Karpas-422 (cell line): ENCODE results near the gene TANGO2. TPM values are rescaled to one million over a fixed set of nuclear protein-coding genes. Genes with fewer than 3 reads are reported as not detected.

Experiments used
- DNase-seq: peaks from one replicate; pipeline ENCODE4 v3.0.0-alpha.2; 2015
- H2AFZ ChIP-seq: fragments of 200-600 bp; sonication (generic); 2 replicates; pipeline ENCODE4 v1.6.1; 2014; ENCODE audit warnings: antibody characterized with exemption, low read length, mixed read lengths
- H3K27ac ChIP-seq: fragments of 200-600 bp; sonication (generic); 2 replicates; pipeline ENCODE4 v1.5.1; 2014; ENCODE audit warnings: mild to moderate bottlenecking, low read length, moderate library complexity
- H3K27me3 ChIP-seq: fragments of 200-600 bp; sonication (generic); 2 replicates; pipeline ENCODE4 v1.6.1; 2014; ENCODE audit warnings: low read length, mixed read lengths
- H3K36me3 ChIP-seq: fragments of 200-600 bp; sonication (generic); 2 replicates; pipeline ENCODE4 v1.6.1; 2014; ENCODE audit warnings: low read length, mixed read lengths; ENCODE audit not compliant: insufficient read depth
- H3K4me1 ChIP-seq: fragments of 200-600 bp; sonication (generic); 2 replicates; pipeline ENCODE4 v1.6.1; 2014; ENCODE audit warnings: mild to moderate bottlenecking, low read length, mixed read lengths
- H3K4me2 ChIP-seq: fragments of 200-600 bp; sonication (generic); 2 replicates; pipeline ENCODE4 v1.6.1; 2014; ENCODE audit warnings: low read length, low read depth, mild to moderate bottlenecking; ENCODE audit not compliant: poor library complexity, severe bottlenecking
- H3K4me3 ChIP-seq: fragments of 200-600 bp; sonication (generic); 2 replicates; pipeline ENCODE4 v1.5.1; 2014; ENCODE audit warnings: mild to moderate bottlenecking, antibody characterized with exemption, low read length, mixed read lengths
- H3K79me2 ChIP-seq: fragments of 200-600 bp; sonication (generic); 2 replicates; pipeline ENCODE4 v1.6.1; 2014; ENCODE audit warnings: mild to moderate bottlenecking, low read length, mixed read lengths
- H3K9ac ChIP-seq: fragments of 200-600 bp; sonication (generic); 2 replicates; pipeline ENCODE4 v1.6.0; 2014; ENCODE audit warnings: low read length
- H3K9me2 ChIP-seq: fragments of 200-600 bp; sonication (generic), shearing (Covaris generic); replicated peaks from 2 replicates; pipeline ENCODE4 v1.6.0; 2014; ENCODE audit warnings: mild to moderate bottlenecking, low read length, moderate library complexity; ENCODE audit not compliant: insufficient read depth
- H3K9me3 ChIP-seq: fragments of 300-700, 200-600 bp; sonication (generic); 2 replicates; pipeline ENCODE4 v1.6.1; 2014; ENCODE audit warnings: low read length, mixed read lengths
- H4K20me1 ChIP-seq: fragments of 200-600 bp; sonication (generic); 2 replicates; pipeline ENCODE4 v1.6.1; 2014; ENCODE audit warnings: mild to moderate bottlenecking, antibody characterized with exemption, low read length, low read depth; ENCODE audit not compliant: insufficient read depth
- total RNA-seq: library from RNA; depleted of rRNA; stranded (reverse); fragments of >200 nt; shearing (Covaris generic); gene quantifications from 2 replicates; pipeline ENCODE4 v1.2.3, GENCODE V29; 2014; ENCODE audit warnings: low replicate concordance

Gene TANGO2
- total RNA-seq, 1 experiment from 2014 or later, result 39.0 TPM

DNA sequence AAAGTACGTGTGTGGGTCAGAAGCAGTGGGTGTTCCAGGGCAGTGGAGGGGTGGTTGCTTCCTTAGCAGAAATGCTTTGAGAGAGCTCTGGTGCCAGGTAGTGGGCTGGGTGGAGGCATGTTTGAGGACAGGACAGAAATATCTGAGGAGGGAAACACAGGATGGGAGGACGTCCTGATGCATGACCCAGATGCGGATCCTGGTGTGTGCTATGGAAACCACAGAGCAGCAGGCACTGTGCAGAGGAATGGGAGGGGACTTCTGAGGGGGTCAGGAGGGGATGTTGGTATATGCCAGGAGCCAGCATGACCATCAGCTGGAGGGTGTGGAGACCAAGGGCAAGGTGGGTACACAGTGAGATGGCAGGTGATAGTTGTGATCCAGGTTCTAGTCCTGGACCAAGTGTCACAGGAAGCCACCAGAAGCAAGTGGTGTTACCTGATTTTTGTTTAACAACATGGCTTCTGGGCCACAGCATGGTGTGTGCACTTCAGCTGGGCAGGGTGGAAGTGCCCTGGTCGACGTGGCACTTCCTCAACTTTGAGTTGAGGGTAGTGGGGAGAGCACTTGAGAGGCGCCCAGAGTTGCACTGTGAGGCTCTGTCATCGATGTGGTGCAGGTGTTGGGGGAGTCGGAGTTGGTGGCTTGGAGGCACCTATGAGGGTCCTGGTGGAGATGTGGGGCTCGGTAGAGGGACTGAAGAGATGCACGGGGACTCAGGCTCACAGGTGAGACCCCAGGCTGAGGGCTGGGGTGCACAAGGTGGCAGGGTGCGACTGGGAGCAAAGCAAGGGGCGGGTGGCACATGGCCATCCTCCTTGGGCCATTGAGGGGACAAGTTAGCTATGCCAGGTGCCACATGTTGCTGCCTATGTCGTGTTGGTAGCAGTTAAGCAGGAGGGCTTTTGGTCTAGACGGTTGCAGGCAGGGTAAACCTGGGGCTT is 66.7 kb downstream of the TANGO2 start:
- no peak for DNase-seq

DNA sequence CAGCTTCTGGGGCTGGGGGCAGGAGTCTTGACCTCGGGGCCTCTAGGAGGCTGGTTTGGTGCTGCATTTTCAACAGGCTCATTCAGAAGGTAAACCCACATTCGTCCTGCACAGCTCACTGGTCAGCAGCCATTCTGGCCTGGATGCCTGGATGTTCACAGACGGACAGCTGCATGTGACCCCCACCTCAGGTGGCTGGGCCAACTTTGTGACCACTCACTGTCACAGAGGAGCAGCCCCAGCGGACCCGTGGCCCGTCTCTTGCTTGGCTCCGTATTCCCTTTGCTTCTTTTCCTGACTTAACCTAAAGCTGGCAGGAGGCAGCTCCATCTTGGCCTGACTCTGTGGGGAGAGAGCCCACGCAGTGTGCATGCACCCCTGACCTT is 67.3 kb downstream of the TANGO2 start:
- H3K36me3 ChIP-seq, result peaks cover 67% of the 10 kb centered on the region

More for the DNA sequence above, 66.7 kb downstream of the TANGO2 start:
- Histone ChIP-seq H3K79me2 (peaks cover 44% of the 10 kb centered on the region), H3K9ac (no peak overlapping the region), H3K27ac (no peak overlapping the region), H3K4me1 (peaks cover 12% of the 10 kb centered on the region; the same call in 1 of the 2 replicates), H3K9me2 (no peaks in the 10 kb centered on the region), H3K27me3 (no peaks in the 10 kb centered on the region), H3K36me3 (peaks cover 64% of the 10 kb centered on the region), H3K4me2 (no peak overlapping the region), H3K4me3 (no peak overlapping the region), H2AFZ (no peak overlapping the region), H4K20me1 (no peaks in the 10 kb centered on the region; the same call in 1 of the 2 replicates), H3K9me3 (no peaks in the 10 kb centered on the region)

DNA sequence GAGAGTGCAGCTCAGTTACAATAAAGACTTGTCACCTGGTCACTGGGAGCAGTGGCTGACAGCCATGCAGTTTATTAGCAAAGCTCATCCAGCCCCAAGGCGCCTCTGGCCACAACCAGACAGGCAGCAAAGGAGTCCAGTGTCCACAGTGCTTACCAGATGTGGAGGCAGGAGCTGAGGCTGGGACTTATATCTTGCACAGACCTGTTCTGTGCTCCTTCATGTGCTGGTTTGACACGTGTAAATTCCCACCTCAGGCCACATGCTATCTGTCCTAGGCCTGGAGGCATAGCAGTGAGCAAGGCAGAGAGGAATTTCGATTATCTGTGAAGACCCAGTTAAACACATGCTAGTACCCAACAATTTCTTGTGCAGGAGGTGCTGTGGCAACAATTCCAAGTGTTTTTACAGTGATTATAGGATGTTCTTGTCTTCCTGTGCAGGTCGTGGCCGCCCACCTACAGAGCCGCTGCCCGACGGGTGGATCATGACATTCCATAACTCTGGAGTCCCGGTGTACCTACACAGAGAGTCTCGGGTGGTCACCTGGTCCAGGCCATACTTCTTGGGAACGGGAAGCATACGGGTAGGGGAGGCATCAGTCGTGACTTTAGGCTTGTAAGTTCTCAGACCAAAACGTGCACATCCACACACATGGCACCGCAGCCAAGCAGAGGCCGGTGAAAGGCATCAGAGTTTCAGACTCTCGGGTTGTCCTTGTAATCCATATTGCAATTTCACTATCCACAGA is 68.5 kb downstream of the TANGO2 start:
- Histone ChIP-seq H3K4me3 (no peak overlapping the region), H3K79me2 (peaks cover 26% of the 10 kb centered on the region), H3K9me2 (no peaks in the 10 kb centered on the region), H3K9ac (no peak overlapping the region), H3K36me3 (peaks cover 78% of the 10 kb centered on the region), H3K27me3 (no peaks in the 10 kb centered on the region), H3K27ac (no peak overlapping the region), H3K9me3 (no peaks in the 10 kb centered on the region), H4K20me1 (no peaks in the 10 kb centered on the region), H3K4me1 (no peaks in the 10 kb centered on the region), H2AFZ (no peak overlapping the region), H3K4me2 (no peak overlapping the region)
- DNase-seq, result no peak

More for the DNA sequence above, 67.3 kb downstream of the TANGO2 start:
- Histone ChIP-seq H3K27me3 (no peaks in the 10 kb centered on the region), H3K79me2 (peaks cover 37% of the 10 kb centered on the region), H3K9me2 (no peaks in the 10 kb centered on the region), H4K20me1 (no peaks in the 10 kb centered on the region; the same call in 1 of the 2 replicates), H3K9me3 (no peaks in the 10 kb centered on the region), H3K4me2 (no peak overlapping the region), H3K4me3 (no peak overlapping the region), H3K9ac (no peak overlapping the region), H2AFZ (no peak overlapping the region), H3K27ac (no peak overlapping the region), H3K4me1 (peaks cover 5% of the 10 kb centered on the region; the same call in 1 of the 2 replicates)
- no peak for DNase-seq

DNA sequence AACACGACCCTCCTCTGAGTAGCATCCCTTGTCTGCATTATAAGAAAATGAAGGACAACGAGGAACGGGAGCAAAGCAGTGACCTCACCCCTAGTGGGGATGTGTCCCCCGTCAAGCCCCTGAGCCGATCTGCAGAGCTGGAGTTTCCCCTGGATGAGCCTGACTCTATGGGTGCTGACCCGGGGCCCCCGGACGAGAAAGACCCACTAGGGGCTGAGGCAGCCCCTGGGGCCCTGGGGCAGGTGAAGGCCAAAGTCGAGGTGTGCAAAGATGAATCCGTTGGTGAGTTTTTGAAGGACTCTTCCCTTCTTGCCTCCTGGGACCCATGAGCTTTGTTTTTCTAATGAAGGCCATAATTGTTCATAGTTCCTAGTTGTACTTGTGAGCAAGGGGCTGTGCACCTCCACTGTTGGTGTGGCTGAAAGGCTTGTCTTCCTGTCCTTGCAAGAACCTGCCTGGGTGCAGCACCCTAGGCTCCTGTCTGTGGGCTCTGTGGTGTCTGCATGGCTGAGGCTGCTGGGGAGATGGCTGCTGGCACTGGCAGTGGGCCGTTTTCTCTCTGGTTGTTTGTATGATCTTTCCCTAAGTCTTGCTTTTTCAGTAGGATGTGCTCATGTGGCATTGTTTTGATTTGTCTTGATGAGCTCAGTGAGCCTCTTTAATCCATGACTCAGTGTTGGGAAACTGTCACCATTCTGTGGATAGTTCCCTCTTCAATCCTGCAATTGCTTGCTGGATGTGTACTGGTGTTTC is 69.2 kb downstream of the TANGO2 start:
- H3K9me3 ChIP-seq, result no peaks in the 10 kb centered on the region
- H3K4me2 ChIP-seq, result no peak overlapping the region
- no peak overlapping the region for H3K9ac ChIP-seq
- H4K20me1 ChIP-seq, result no peaks in the 10 kb centered on the region
- DNase-seq, result no peak
- H3K27me3 ChIP-seq, result no peaks in the 10 kb centered on the region
- H3K4me3 ChIP-seq, result no peak overlapping the region
- no peaks in the 10 kb centered on the region for H3K9me2 ChIP-seq
- no peaks in the 10 kb centered on the region for H3K4me1 ChIP-seq
- peaks cover 85% of the 10 kb centered on the region for H3K36me3 ChIP-seq
- no peak overlapping the region for H2AFZ ChIP-seq
- H3K27ac ChIP-seq, result no peak overlapping the region
- H3K79me2 ChIP-seq, result peaks cover 19% of the 10 kb centered on the region

GRCh38 chr22:20090730-20091240 is 69.9 kb downstream of the TANGO2 start:
- Histone ChIP-seq H3K27ac (no peak overlapping the region), H3K36me3 (peaks cover 85% of the 10 kb centered on the region), H2AFZ (no peak overlapping the region), H3K27me3 (no peaks in the 10 kb centered on the region), H3K9ac (no peak overlapping the region), H3K4me2 (no peak overlapping the region), H3K9me2 (no peaks in the 10 kb centered on the region), H3K79me2 (peaks cover 16% of the 10 kb centered on the region), H4K20me1 (no peaks in the 10 kb centered on the region), H3K4me3 (no peak overlapping the region), H3K9me3 (no peaks in the 10 kb centered on the region; the same call in 1 of the 2 replicates), H3K4me1 (no peaks in the 10 kb centered on the region)
- DNase-seq, result no peak

GRCh38 chr22:20091690-20092476 is 71.0 kb downstream of the TANGO2 start:
- H3K79me2 ChIP-seq, result peaks cover 16% of the 10 kb centered on the region
- DNase-seq, result no peak
- no peak overlapping the region for H3K4me3 ChIP-seq
- H3K4me2 ChIP-seq, result no peak overlapping the region
- no peaks in the 10 kb centered on the region for H3K9me2 ChIP-seq
- H3K9me3 ChIP-seq, result peaks cover 7% of the 10 kb centered on the region
- H4K20me1 ChIP-seq, result no peaks in the 10 kb centered on the region
- H3K9ac ChIP-seq, result no peak overlapping the region
- H3K36me3 ChIP-seq, result peaks cover 85% of the 10 kb centered on the region
- H3K27me3 ChIP-seq, result no peaks in the 10 kb centered on the region
- no peak overlapping the region for H2AFZ ChIP-seq
- no peaks in the 10 kb centered on the region for H3K4me1 ChIP-seq
- H3K27ac ChIP-seq, result no peak overlapping the region

GRCh38 chr22:20092477-20092854 is 71.6 kb downstream of the TANGO2 start:
- no peak overlapping the region for H3K9ac ChIP-seq
- H4K20me1 ChIP-seq, result no peaks in the 10 kb centered on the region
- peaks cover 7% of the 10 kb centered on the region for H3K9me3 ChIP-seq
- H3K36me3 ChIP-seq, result peaks cover 86% of the 10 kb centered on the region
- H2AFZ ChIP-seq, result no peak overlapping the region
- H3K9me2 ChIP-seq, result no peaks in the 10 kb centered on the region
- H3K27ac ChIP-seq, result no peak overlapping the region
- no peak for DNase-seq
- H3K79me2 ChIP-seq, result peaks cover 22% of the 10 kb centered on the region
- H3K4me3 ChIP-seq, result no peak overlapping the region
- no peaks in the 10 kb centered on the region for H3K27me3 ChIP-seq
- no peaks in the 10 kb centered on the region for H3K4me1 ChIP-seq
- no peak overlapping the region for H3K4me2 ChIP-seq
